SH-SY5Y (cell line): ENCODE results near the gene DTNBP1.

ENCODE experiments used
- GATA2 ChIP-seq: IDR thresholded peaks from 2 replicates; pipeline ENCODE4 v1.6.1; 2011; ENCODE audit warnings: mild to moderate bottlenecking, low read depth, low read length
- GATA3 ChIP-seq: IDR thresholded peaks from 2 replicates; pipeline ENCODE4 v1.6.1; 2011; ENCODE audit warnings: low read depth, mild to moderate bottlenecking, low read length, moderate library complexity

Gene DTNBP1

GRCh38 chr6:15662326-15663129, at the start of gene DTNBP1:
Gene DTNBP1 (minus strand): TSS chr6:15663028. CDS start chr6:15662869, 159 bp downstream.
- TF ChIP-seq GATA3 (no peak), GATA2 (no peak)

GRCh38 chr6:15709651-15710269, 46.9 kb upstream of the DTNBP1 start:
- TF ChIP-seq GATA2 (no peak), GATA3 (no peak)

GRCh38 chr6:15708231-15708630, 45.4 kb upstream of the DTNBP1 start:
- no peak for TF ChIP-seq GATA3
- no peak for TF ChIP-seq GATA2

GRCh38 chr6:15705981-15706380, 43.2 kb upstream of the DTNBP1 start:
- TF ChIP-seq GATA2: no peak
- TF ChIP-seq GATA3: no peak

GRCh38 chr6:15698471-15698870, 35.6 kb upstream of the DTNBP1 start:
- TF ChIP-seq GATA3 (no peak), GATA2 (no peak)

- no peak for TF ChIP-seq GATA3
- TF ChIP-seq GATA2: no peak
Measured at GRCh38 chr6:15697895-15698294, 35.1 kb upstream of the DTNBP1 start.

DNA sequence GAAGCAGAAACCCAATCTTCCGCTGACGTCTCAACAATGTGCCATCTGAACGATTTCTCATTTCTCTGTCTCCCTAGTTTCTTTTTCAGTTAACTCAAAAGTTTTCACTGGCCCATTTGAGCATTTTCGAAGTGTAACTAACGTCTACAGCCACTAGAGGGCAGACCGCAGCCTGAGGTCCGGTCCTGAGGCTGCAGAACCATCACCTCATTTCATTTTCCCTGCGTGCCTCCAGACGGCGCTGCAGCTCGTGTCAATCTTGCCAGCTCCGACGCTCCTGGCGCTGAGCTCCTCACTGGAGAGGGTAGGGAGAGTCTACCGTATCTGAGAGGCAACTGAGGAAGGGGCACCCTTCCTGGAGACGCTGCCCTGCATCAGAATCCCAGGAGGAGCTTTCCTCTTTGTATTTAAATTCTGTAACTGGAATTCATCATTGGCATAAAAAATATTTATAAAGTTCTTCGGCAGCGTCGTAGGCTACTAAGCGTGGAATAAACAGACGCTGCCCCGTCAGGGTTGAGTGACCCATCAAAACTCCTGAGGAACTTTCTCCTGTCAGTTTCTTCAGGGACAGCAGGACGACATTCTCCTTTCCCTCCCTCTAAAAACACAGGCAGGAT, 28.5 kb upstream of the DTNBP1 start:
- TF ChIP-seq GATA3: no peak
- no peak for TF ChIP-seq GATA2

- TF ChIP-seq GATA3: no peak
- TF ChIP-seq GATA2: no peak
Measured at GRCh38 chr6:15690510-15690909, 27.7 kb upstream of the DTNBP1 start.

GRCh38 chr6:15689586-15690482, 27.0 kb upstream of the DTNBP1 start:
- no peak for TF ChIP-seq GATA2
- TF ChIP-seq GATA3: no peak

- no peak for TF ChIP-seq GATA3
- no peak for TF ChIP-seq GATA2
Measured at GRCh38 chr6:15685619-15686018, 22.8 kb upstream of the DTNBP1 start.

- TF ChIP-seq GATA3 (no peak), GATA2 (no peak)
Measured at GRCh38 chr6:15682965-15683822, 20.4 kb upstream of the DTNBP1 start.

- TF ChIP-seq GATA2 (no peak), GATA3 (no peak)
Measured at GRCh38 chr6:15681946-15682345, 19.1 kb upstream of the DTNBP1 start.

GRCh38 chr6:15678514-15678913, 15.7 kb upstream of the DTNBP1 start:
- TF ChIP-seq GATA3 (no peak), GATA2 (no peak)

- no peak for TF ChIP-seq GATA3
- TF ChIP-seq GATA2: no peak
Measured at GRCh38 chr6:15677822-15678221, 15.0 kb upstream of the DTNBP1 start.
